DOHH2 (cell line): ENCODE results near the gene KIF5C.

Experiments
- CTCF ChIP-seq: fragments of 200-600 bp; sonication (generic); IDR thresholded peaks from one replicate; pipeline ENCODE4 v1.5.1; 2014; ENCODE audit warnings: antibody characterized with exemption, mild to moderate bottlenecking, low read depth, low read length; ENCODE audit not compliant: poor library complexity, severe bottlenecking
- EZH2phosphoT487 ChIP-seq: fragments of 200-600 bp; sonication (generic); IDR thresholded peaks from 2 replicates; pipeline ENCODE4 v1.6.1; 2017; ENCODE audit warnings: borderline replicate concordance, mild to moderate bottlenecking, antibody characterized with exemption, low read length, moderate library complexity, mixed read lengths

DNA sequence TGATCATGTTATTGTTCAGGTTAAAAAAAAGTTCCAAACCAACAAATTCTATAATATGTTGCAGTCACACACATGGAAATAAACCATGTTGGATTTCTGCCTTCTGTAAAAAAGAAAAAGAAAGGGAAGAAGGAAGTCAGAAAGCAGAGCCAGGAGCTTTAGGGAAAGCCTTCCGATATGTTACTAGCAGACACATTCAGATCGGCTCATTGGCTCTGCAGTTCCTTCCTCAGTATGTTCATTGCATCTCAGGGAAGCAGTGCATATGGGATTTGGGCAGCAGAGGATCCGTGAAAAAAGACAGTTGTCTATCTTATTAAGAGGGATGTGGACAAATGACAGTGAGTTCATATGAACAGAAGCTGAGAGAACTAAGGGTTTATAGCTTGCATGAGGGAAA is 68.1 kb downstream of the KIF5C start:
- TF ChIP-seq CTCF: no peak
- no peak for TF ChIP-seq EZH2phosphoT487
